Motor neuron (in vitro differentiated cells): ENCODE measurements around the gene PCNX4. TPM values are rescaled to one million over a fixed set of nuclear protein-coding genes. Genes with fewer than 3 reads are reported as not detected.

Experiments used
- ATAC-seq, 8 experiments: fragments of 200-7000 bp; cut with Tn5 transposase; replicated peaks in 6 of 8; 2 replicates each; pipeline ENCODE4 v1.8.0; 2021; ENCODE audit warnings: mild to moderate bottlenecking in 8 of 8, moderate library complexity in 8 of 8
- H3K27ac ChIP-seq, 2 donors: fragments of 250-450 bp; sonication (Bioruptor Pico); 2 replicates each; pipeline ENCODE4 v1.9.0; 2021; ENCODE audit warnings: antibody characterized with exemption in 2 of 2, mild to moderate bottlenecking in 2 of 2, moderate library complexity in 1 of 2
- H3K4me1 ChIP-seq, 2 donors: fragments of 250-450 bp; sonication (Bioruptor Pico); replicated peaks in 1 of 2; 2 replicates each; pipeline ENCODE4 v1.6.1; 2021; ENCODE audit warnings: antibody characterized with exemption in 2 of 2, mild to moderate bottlenecking in 2 of 2, moderate library complexity in 1 of 2
- H3K4me3 ChIP-seq, 5 donors: fragments of 250-450 bp; sonication (Bioruptor Pico); 2 replicates each; pipeline ENCODE4 v1.9.0; 2021; ENCODE audit warnings: antibody characterized with exemption in 5 of 5, mild to moderate bottlenecking in 5 of 5, moderate library complexity in 4 of 5
- WGBS, 10 experiments: fragments of 450-650 bp; shearing (Covaris generic); methylation state at CpG; one replicate each; pipeline ENCODE4 v1.0.0; 2022; 5-methylcytosine and 5-hydroxymethylcytosine counted together
- in situ Hi-C, 9 experiments: fragments of 400-800 bp; cut with MboI; loops; one replicate each; pipeline ENCODE4 v1.15.0; 2021; ENCODE audit warnings: low sequenced_read_pairs in 9 of 9, low pct_unique_long_range_greater_than_20kb in 2 of 9; ENCODE audit not compliant: unreplicated experiment in 9 of 9
- total RNA-seq, 8 experiments: library from RNA; unstranded; fragments of 300-600 nt; gene quantifications; 2 replicates each; pipeline versions ENCODE4 v1.2.3 to v1.2.4, GENCODE V29; 2022

PCNX4 gene
- total RNA-seq, 8 experiments from 2014 or later = 48.6 to 137 (median 69.1) TPM

DNA sequence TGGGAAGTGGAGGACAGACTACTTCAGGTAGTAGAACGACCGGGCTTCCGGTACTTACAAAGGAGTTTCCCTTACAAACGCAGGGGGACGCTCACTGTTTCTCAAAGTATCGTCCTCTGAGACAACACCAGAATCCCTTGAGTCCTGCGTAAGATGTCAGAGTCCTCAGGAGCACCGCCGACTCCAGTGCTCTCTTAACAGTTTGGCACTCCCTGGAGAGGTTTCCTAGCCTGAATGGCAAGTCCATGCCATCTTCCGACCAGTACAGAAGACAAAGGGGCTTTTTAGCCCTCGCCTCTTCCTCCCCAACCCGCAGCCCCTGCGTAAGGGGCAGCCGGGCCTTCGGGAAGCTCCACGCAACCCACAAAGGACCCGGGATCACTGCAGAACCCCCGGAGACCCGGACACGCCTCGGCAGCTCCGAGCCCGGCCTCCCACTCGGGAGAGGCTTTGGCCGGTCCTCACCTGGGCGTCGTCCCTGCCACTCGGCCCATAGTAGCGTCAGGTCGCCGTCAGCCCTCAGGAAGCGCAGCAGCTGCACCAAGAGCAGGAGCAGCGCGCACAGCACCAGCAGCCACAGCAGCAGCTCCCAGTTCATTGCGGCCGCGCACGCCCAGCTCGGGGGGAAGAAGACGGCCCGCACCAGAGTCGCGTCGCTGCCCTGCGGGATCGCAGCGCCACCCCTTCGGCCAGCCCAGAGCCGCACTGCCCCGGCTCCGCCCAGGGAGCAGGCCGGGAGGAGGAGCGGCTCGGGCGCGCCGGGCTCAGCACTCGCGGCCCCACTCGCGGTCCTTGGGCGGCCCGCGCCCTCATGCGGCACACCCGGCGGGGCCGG lies 73.2 kb downstream of the PCNX4 start, which contains the start of gene DHRS7:
Gene DHRS7 (minus strand): TSS at position 687 of the 835 bp plus-strand sequence. CDS start 89 bp downstream, at position 598.
- WGBS, 10 experiments = 0 to 4% (median 0%) methylated on average over 2 to 24 of the region's 68 CpGs; no CpG with 5 or more reads in 3 of the 10 experiments
- in situ Hi-C loops = loop anchor here in 3 of 9 experiments (10.0 to 25.0 kb wide), 3 partner anchors 100 to 203 kb away; no protein-coding TSS in a partner anchor
- Histone ChIP-seq H3K4me3 (peak within 1 kb of the TSS; percentile 57 to 80 (median 68)), H3K27ac (peak within 1 kb of the TSS; percentile 86 to 92), H3K4me1 (peaks cover 6 to 8% of the 10 kb centered on the region in 2 donors)
- ATAC-seq = peak; percentile 93 to 97 (median 96)

- Histone ChIP-seq H3K27ac (peak overlapping the region; percentile 86 to 92), H3K4me3 (peak overlapping the region; percentile 57 to 80 (median 68)), H3K4me1 (peaks cover 6 to 8% of the 10 kb centered on the region in 2 donors)
- WGBS, 10 experiments = 0 to 34% (median 11%) methylated on average over 2 to 4 of the region's 4 CpGs; no CpG with 5 or more reads in 3 of the 10 experiments
- ATAC-seq = no peak
- in situ Hi-C loops = loop anchor here in 3 of 9 experiments (10.0 to 25.0 kb wide), 3 partner anchors 101 to 203 kb away; no protein-coding TSS in a partner anchor
Measured at GRCh38 chr14:60165547-60165876, 73.8 kb downstream of the PCNX4 start.

DNA sequence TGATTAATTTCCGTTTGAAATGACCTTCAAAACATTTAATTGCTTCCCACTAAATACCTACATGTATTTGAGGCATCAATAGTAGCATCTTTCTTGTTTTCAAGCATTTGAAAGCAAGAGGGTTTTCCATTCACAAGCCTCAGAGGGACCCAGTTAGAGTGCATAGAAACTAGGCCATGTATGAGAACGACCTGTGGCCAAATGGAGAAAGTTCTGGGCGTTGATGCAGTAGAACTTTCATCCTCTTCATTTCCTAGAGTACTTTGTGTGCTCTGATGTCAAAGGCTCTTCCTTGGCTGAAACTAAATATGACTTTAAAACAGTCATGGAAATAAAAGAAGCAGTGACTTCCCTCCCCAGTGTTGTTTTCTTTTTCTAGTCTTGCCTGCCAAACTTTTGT lies 74.4 kb downstream of the PCNX4 start:
- in situ Hi-C loops = loop anchor here in 3 of 9 experiments (10.0 to 25.0 kb wide), 3 partner anchors 101 to 204 kb away; no protein-coding TSS in a partner anchor
- no peak overlapping the region for H3K4me3 ChIP-seq
- ATAC-seq = no peak
- 4 to 100% (median 68%) methylated on average over 1 to 3 of the region's 3 CpGs; no CpG with 5 or more reads in 2 of the 10 experiments for WGBS, 10 experiments
- H3K27ac ChIP-seq = no peak overlapping the region
- H3K4me1 ChIP-seq = peaks cover 6 to 8% of the 10 kb centered on the region in 2 donors

DNA sequence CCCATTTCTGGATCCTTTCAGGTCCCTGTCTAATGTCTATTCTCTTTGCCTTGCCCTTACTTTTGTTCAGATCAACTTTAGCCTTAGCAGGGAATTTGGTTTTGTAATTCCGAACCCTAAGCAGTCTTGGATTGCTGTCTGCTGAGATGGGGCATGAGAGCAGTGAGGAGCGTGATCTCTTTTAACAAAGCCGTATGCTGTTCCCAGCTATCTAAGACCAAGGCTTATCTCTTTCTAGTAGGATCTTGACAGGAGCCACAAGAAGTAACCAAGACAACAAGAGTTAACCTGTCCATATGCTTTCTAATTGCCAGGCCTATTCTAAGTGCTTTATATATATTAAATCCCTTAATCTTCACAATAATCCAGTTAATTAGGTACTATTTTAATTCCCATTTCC lies 78.0 kb downstream of the PCNX4 start:
- Histone ChIP-seq H3K27ac (no peak overlapping the region), H3K4me1 (peaks cover 3 to 6% of the 10 kb centered on the region in 2 donors), H3K4me3 (no peak overlapping the region)
- no peak for ATAC-seq
- in situ Hi-C loops = loop anchor here in 3 of 9 experiments (10.0 to 25.0 kb wide), 3 partner anchors 105 to 207 kb away; no protein-coding TSS in a partner anchor
- 62 to 100% (median 93%) methylated on average over 1 to 3 of the region's 3 CpGs for WGBS, 10 experiments

DNA sequence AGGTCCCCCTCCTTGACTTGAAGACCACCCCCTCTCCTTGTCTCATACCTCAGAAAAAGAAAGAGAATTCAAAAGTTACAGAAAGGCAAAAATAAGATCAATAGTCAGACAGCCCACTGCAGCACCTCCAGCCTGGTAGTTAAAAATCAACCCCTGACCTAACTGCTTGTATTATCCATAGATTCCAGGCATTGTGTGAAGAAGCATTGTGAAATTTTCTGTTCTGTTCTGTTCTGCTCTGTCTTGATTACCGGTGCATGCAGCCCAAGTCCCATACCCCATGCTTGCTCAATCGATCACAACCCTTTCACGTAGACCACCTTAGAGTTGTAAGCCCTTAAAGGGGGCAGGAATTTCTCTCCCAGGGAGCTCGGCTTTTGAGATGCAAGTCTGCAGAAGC lies 79.2 kb downstream of the PCNX4 start:
- WGBS, 10 experiments = 30 to 85% (median 57%) methylated on average over 2 to 4 of the region's 4 CpGs; no CpG with 5 or more reads in 2 of the 10 experiments
- Histone ChIP-seq H3K27ac (no peak overlapping the region), H3K4me1 (peaks cover 0 to 3% of the 10 kb centered on the region in 2 donors), H3K4me3 (no peak overlapping the region)
- ATAC-seq = no peak
- in situ Hi-C loops = loop anchor here in 2 of 9 experiments (25.0 kb wide), 2 partner anchors 184 to 209 kb away; no protein-coding TSS in a partner anchor

GRCh38 chr14:60171690-60172089 lies 80.0 kb downstream of the PCNX4 start:
- ATAC-seq = no peak
- in situ Hi-C loops = loop anchor here in 2 of 9 experiments (25.0 kb wide), 2 partner anchors 184 to 209 kb away; no protein-coding TSS in a partner anchor
- no peak overlapping the region for H3K4me3 ChIP-seq
- 17 to 100% (median 96%) methylated on average over 1 to 2 of the region's 2 CpGs; no CpG with 5 or more reads in 6 of the 10 experiments for WGBS, 10 experiments
- no peak overlapping the region for H3K27ac ChIP-seq
- no peaks in the 10 kb centered on the region for H3K4me1 ChIP-seq

GRCh38 chr14:60174352-60175254 lies 82.9 kb downstream of the PCNX4 start:
- ATAC-seq = peak in 1 of 8 experiments; percentile 20
- H3K27ac ChIP-seq = no peak overlapping the region
- no peak overlapping the region for H3K4me3 ChIP-seq
- in situ Hi-C loops = loop anchor here in 4 of 9 experiments (25.0 kb wide), 2 partner anchors 187 to 212 kb away; no protein-coding TSS in a partner anchor
- H3K4me1 ChIP-seq = no peaks in the 10 kb centered on the region
- WGBS, 10 experiments = 29 to 100% (median 80%) methylated on average over 1 to 9 of the region's 11 CpGs

DNA sequence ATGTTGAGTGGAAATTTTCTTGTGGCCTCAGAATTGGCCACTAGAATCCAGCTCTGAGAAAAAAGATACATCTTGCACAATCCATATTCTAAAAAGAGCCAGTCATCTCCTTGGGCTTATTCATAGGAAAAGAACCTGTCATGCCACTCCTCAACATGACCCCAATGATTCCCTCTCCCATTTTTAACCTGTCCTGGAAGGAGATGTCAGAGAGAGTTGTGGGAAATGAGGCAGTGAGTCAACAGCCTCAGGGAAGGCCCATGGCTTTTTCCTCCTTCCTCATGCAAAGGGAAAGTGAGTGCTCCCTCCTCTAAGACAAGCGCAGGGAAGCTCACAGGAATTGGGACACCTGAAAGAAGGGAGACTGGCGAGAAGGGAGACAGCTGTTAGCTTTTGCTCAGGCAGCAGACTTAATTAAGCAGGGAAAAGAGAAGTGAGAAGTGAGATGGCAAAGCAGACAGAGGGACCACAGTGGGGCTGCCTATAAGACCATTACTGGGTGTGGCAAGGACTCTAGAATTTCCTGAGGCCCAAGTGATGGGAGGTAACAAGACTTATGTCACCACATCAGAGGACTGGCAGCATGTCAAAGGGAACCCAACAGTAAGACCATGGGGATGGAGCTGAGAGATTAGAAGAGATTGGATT lies 83.7 kb downstream of the PCNX4 start:
- in situ Hi-C loops = loop anchor here in 2 of 9 experiments (25.0 kb wide), 1 partner anchor 213 kb away; no protein-coding TSS in a partner anchor
- WGBS, 10 experiments = 60 to 100% (median 100%) methylated on average over 1 of the region's 2 CpGs; no CpG with 5 or more reads in 5 of the 10 experiments
- Histone ChIP-seq H3K4me3 (no peak overlapping the region), H3K27ac (no peak overlapping the region), H3K4me1 (no peaks in the 10 kb centered on the region)
- ATAC-seq = no peak

- in situ Hi-C loops = loop anchor here in 2 of 9 experiments (25.0 kb wide), 1 partner anchor 216 kb away; no protein-coding TSS in a partner anchor
- Histone ChIP-seq H3K27ac (no peak overlapping the region), H3K4me3 (no peak overlapping the region), H3K4me1 (no peaks in the 10 kb centered on the region)
- no peak for ATAC-seq
- 50 to 100% (median 76%) methylated on average over 1 of the region's 1 CpG; no CpG with 5 or more reads in 2 of the 10 experiments for WGBS, 10 experiments
Measured at GRCh38 chr14:60178164-60178563, 86.4 kb downstream of the PCNX4 start.

DNA sequence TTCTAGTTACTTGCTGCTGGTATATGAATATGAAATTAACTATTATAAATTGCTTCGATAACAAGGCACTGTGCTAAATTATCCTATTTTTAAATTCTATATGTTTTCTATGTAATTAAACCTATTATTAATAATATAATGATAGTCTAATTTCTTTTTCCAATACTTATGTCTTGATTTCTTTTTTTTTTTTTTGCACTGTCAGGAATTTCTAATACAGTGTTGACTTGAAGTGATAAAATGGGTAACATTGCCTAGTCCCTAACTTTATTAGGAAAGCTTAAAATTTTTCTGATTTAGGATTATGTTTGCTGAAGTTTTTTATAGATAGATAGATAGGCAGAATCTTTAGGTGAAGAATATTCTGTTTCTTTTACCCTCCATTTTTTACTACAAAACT lies 87.1 kb downstream of the PCNX4 start:
- no peaks in the 10 kb centered on the region for H3K4me1 ChIP-seq
- ATAC-seq = no peak
- no peak overlapping the region for H3K4me3 ChIP-seq
- in situ Hi-C loops = loop anchor here in 2 of 9 experiments (25.0 kb wide), 1 partner anchor 217 kb away; no protein-coding TSS in a partner anchor
- no peak overlapping the region for H3K27ac ChIP-seq
- WGBS, 10 experiments = 67 to 100% (median 100%) methylated on average over 1 of the region's 1 CpG

DNA sequence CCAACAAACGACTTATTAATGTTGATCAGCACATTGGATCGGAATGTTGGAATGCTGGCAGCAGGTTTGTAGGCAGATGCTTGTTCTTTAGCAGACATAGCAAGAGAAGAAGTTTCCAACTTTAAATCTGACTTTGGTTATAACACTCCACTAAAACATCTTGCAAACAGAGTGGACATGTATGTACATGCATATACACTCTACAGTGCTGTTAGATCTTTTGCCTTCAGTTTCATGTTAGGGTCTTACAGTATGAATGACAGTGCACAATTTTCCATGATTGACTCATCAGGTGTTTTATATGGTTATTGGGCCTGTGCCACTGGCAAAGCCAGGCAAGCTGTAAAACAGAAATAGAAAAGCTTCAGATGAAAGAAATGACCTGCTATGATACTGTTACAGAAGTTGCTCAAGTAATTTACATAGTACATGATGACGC lies 87.7 kb downstream of the PCNX4 start:
- peak in 2 of 8 experiments; percentile 45 to 73 for ATAC-seq
- in situ Hi-C loops = loop anchor here in 2 of 9 experiments (25.0 kb wide), 1 partner anchor 217 kb away; no protein-coding TSS in a partner anchor
- H3K27ac ChIP-seq = no peak overlapping the region
- 17 to 100% (median 89%) methylated on average over 1 to 3 of the region's 3 CpGs for WGBS, 10 experiments
- no peak overlapping the region for H3K4me3 ChIP-seq
- peaks cover 0 to under 1% of the 10 kb centered on the region in 2 donors for H3K4me1 ChIP-seq
